IMR-90 (cell line): Measurements from ENCODE around the gene CACNA1D. TPM values are rescaled to one million over a fixed set of nuclear protein-coding genes. Genes with fewer than 3 reads are reported as not detected.

Source experiments
- ATAC-seq: fragments of 200-7000 bp; cut with Tn5 transposase; 2 replicates; pipeline ENCODE4 v1.9.1; 2020; ENCODE audit warnings: low read depth, mild to moderate bottlenecking, moderate library complexity
- BruUV-seq: library from RNA; stranded (reverse); fragments of 400-500 nt; replicated peaks from 2 replicates; lab custom pipeline; 2021; lab: Mats Ljungman, UMichigan
- CTCF ChIA-PET: fragments of 300-600 bp; formaldehyde crosslinking; extraction: SDS; loops from one replicate; lab custom pipeline; 2021; ENCODE audit warnings: antibody characterized with exemption; lab: Yijun Ruan, JAX
- POLR2A ChIA-PET: fragments of 300-600 bp; sonication (Branson Sonifier 250); formaldehyde crosslinking; loops from one replicate; lab custom pipeline; 2022; ENCODE audit warnings: antibody characterized with exemption; ENCODE audit not compliant: unreplicated experiment; lab: Charles Lee
- DNase-seq: peaks from one replicate; pipeline ENCODE4 v3.0.0; 2013
- H2AFZ ChIP-seq: replicated peaks from 2 replicates; pipeline ENCODE3; 2013; ENCODE audit warnings: low read length, mild to moderate bottlenecking; ENCODE audit not compliant: poor library complexity
- H2AK5ac ChIP-seq: 2 replicates; pipeline ENCODE4 v1.6.1; 2013; ENCODE audit warnings: low read depth, low read length, inconsistent platforms
- H2AK9ac ChIP-seq: replicated peaks from 2 replicates; pipeline ENCODE3; 2013; ENCODE audit warnings: mild to moderate bottlenecking, low read depth, low read length, moderate library complexity; ENCODE audit not compliant: poor library complexity
- H2BK120ac ChIP-seq: 2 replicates; pipeline ENCODE4 v1.6.1; 2013; ENCODE audit warnings: low read depth, low read length, inconsistent platforms
- H2BK15ac ChIP-seq: 3 replicates; pipeline ENCODE4 v1.6.1; 2013; ENCODE audit warnings: low read depth, low read length, inconsistent platforms
- H2BK20ac ChIP-seq: 2 replicates; pipeline ENCODE4 v1.6.1; 2013; ENCODE audit warnings: low read depth, mild to moderate bottlenecking, inconsistent platforms, low read length, moderate library complexity
- H2BK5ac ChIP-seq: 2 replicates; pipeline ENCODE4 v1.6.1; 2013; ENCODE audit warnings: mild to moderate bottlenecking, low read depth, low read length, inconsistent platforms; ENCODE audit not compliant: poor library complexity, severe bottlenecking
- H3K14ac ChIP-seq: replicated peaks from 2 replicates; pipeline ENCODE4 v1.6.1; 2013; ENCODE audit warnings: low read depth, low read length, inconsistent platforms
- H3K18ac ChIP-seq: 2 replicates; pipeline ENCODE4 v1.6.1; 2013; ENCODE audit warnings: low read depth, low read length, control low read depth
- H3K23ac ChIP-seq: 2 replicates; pipeline ENCODE4 v1.6.1; 2013; ENCODE audit warnings: low read depth, low read length, inconsistent platforms
- H3K27ac ChIP-seq: 2 replicates; pipeline ENCODE4 v1.5.1; 2013; ENCODE audit warnings: mild to moderate bottlenecking, control low read depth, low read length; ENCODE audit not compliant: insufficient read depth
- H3K27me3 ChIP-seq: 2 replicates; pipeline ENCODE4 v1.6.1; 2013; ENCODE audit warnings: low read length; ENCODE audit not compliant: control insufficient read depth, insufficient read depth
- H3K36me3 ChIP-seq: 2 replicates; pipeline ENCODE4 v1.6.1; 2013; ENCODE audit warnings: low read length, mixed read lengths; ENCODE audit not compliant: control insufficient read depth, insufficient read depth
- H3K4ac ChIP-seq: 2 replicates; pipeline ENCODE4 v1.6.1; 2013; ENCODE audit warnings: low read depth, low read length, inconsistent platforms
- H3K4me1 ChIP-seq: 2 replicates; pipeline ENCODE4 v1.6.1; 2013; ENCODE audit warnings: low read length, mixed read lengths; ENCODE audit not compliant: control insufficient read depth, insufficient read depth
- H3K4me2 ChIP-seq: 2 replicates; pipeline ENCODE4 v1.6.1; 2013; ENCODE audit warnings: low read depth, mild to moderate bottlenecking, control low read depth, low read length, moderate library complexity
- H3K4me3 ChIP-seq: 2 replicates; pipeline ENCODE4 v1.5.1; 2013; ENCODE audit warnings: low read depth, mild to moderate bottlenecking, control low read depth, low read length, moderate library complexity; ENCODE audit not compliant: insufficient read depth
- H3K56ac ChIP-seq: 2 replicates; pipeline ENCODE4 v1.6.1; 2013; ENCODE audit warnings: low read length, inconsistent platforms; ENCODE audit not compliant: insufficient read depth; ENCODE audit errors: extremely low read depth
- H3K79me1 ChIP-seq, 2 experiments: 2 replicates each; pipeline ENCODE4 v1.6.1; 2013; ENCODE audit warnings: low read length in 2 of 2, inconsistent platforms in 1 of 2, low read depth in 1 of 2
- H3K9ac ChIP-seq: 2 replicates; pipeline ENCODE4 v1.6.1; 2013; ENCODE audit warnings: low read depth, low read length, control low read depth
- H3K9me1 ChIP-seq: 2 replicates; pipeline ENCODE4 v1.6.1; 2013; ENCODE audit warnings: low read length, inconsistent platforms; ENCODE audit not compliant: insufficient read depth
- H3K9me3 ChIP-seq: 2 replicates; pipeline ENCODE4 v1.6.1; 2013; ENCODE audit warnings: low read length; ENCODE audit not compliant: control insufficient read depth, insufficient read depth
- H4K20me1 ChIP-seq: 2 replicates; pipeline ENCODE4 v1.6.1; 2013; ENCODE audit warnings: low read length, inconsistent platforms; ENCODE audit not compliant: insufficient read depth
- H4K5ac ChIP-seq: 2 replicates; pipeline ENCODE4 v1.6.1; 2013; ENCODE audit warnings: mild to moderate bottlenecking, low read depth, low read length, control low read depth
- H4K8ac ChIP-seq, 2 experiments: 2 replicates each; pipeline ENCODE4 v1.6.1; 2013; ENCODE audit warnings: low read depth in 2 of 2, low read length in 2 of 2, control low read depth in 1 of 2, inconsistent platforms in 1 of 2
- H4K91ac ChIP-seq: 2 replicates; pipeline ENCODE4 v1.6.1; 2013; ENCODE audit warnings: low read depth, low read length, inconsistent platforms; ENCODE audit not compliant: insufficient read depth
- BHLHE40 ChIP-seq: fragments of 150-350 bp; IDR thresholded peaks from 2 replicates; pipeline ENCODE4 v1.6.1; 2016; ENCODE audit warnings: mild to moderate bottlenecking, low read depth, low read length
- CHD1 ChIP-seq: IDR thresholded peaks from 2 replicates; pipeline ENCODE4 v1.6.1; 2012; ENCODE audit warnings: low read depth, low read length, improper control_type of control experiment
- CTCF ChIP-seq: conservative IDR thresholded peaks from 2 replicates; pipeline ENCODE4 v1.5.1; 2012; ENCODE audit warnings: mild to moderate bottlenecking, low read depth, low read length, improper control_type of control experiment
- ELK1 ChIP-seq: fragments of 150-350 bp; IDR thresholded peaks from 2 replicates; pipeline ENCODE4 v1.6.1; 2016; ENCODE audit warnings: low read depth, mild to moderate bottlenecking, low read length, moderate library complexity, borderline replicate concordance
- MAFK ChIP-seq: IDR thresholded peaks from 2 replicates; pipeline ENCODE4 v1.6.1; 2012; ENCODE audit warnings: low read depth, low read length, improper control_type of control experiment
- MAZ ChIP-seq: IDR thresholded peaks from 2 replicates; pipeline ENCODE4 v1.6.1; 2012; ENCODE audit warnings: low read depth, mild to moderate bottlenecking, low read length, improper control_type of control experiment, moderate library complexity, borderline replicate concordance
- MXI1 ChIP-seq: IDR thresholded peaks from 2 replicates; pipeline ENCODE4 v1.6.1; 2012; ENCODE audit warnings: low read depth, mild to moderate bottlenecking, low read length, moderate library complexity, borderline replicate concordance
- NFE2L2 ChIP-seq: fragments of 150-350 bp; IDR thresholded peaks from 2 replicates; pipeline ENCODE4 v1.6.1; 2016; ENCODE audit warnings: low read depth, mild to moderate bottlenecking, low read length
- POLR2A ChIP-seq: IDR thresholded peaks from 2 replicates; pipeline ENCODE4 v1.6.1; 2012; ENCODE audit warnings: mild to moderate bottlenecking, low read depth, low read length
- RFX5 ChIP-seq: IDR thresholded peaks from 2 replicates; pipeline ENCODE4 v1.8.0; 2012; ENCODE audit warnings: low read depth, mild to moderate bottlenecking, low read length, moderate library complexity
- SMC3 ChIP-seq: fragments of 150-350 bp; IDR thresholded peaks from 2 replicates; pipeline ENCODE4 v1.6.1; 2016; ENCODE audit warnings: low read depth, mild to moderate bottlenecking, antibody characterized with exemption, low read length, moderate library complexity
- USF2 ChIP-seq: fragments of 150-350 bp; IDR thresholded peaks from 2 replicates; pipeline ENCODE4 v1.6.1; 2017; ENCODE audit warnings: mild to moderate bottlenecking, antibody characterized with exemption, low read length, low read depth
- WGBS, 2 experiments: methylation state at CpG; one replicate each; pipeline versions ENCODE4 v1.1.5 to v1.1.7; 2013; ENCODE audit warnings: missing lambda C conversion rate in 2 of 2; ENCODE audit not compliant: insufficient read length in 1 of 2; ENCODE audit errors: extremely low coverage in 2 of 2; 5-methylcytosine and 5-hydroxymethylcytosine counted together
- dilution Hi-C: fragments of 300-500 bp; cut with HindIII; formaldehyde crosslinking; loops from one replicate; pipeline ENCODE4 v1.14.3; 2018; ENCODE audit warnings: low sequenced_read_pairs; ENCODE audit not compliant: unreplicated experiment
- in situ Hi-C: fragments of 300-500 bp; cut with MboI; formaldehyde crosslinking; loops from 3 replicates; pipeline ENCODE4 v1.14.3; 2019; ENCODE audit warnings: low sequenced_read_pairs, inconsistent platforms, mixed read lengths
- intact Hi-C: fragments of 100-400 bp; cut with micrococcal nuclease; formaldehyde crosslinking; loops from 2 replicates; pipeline ENCODE4 v1.10.0; 2022
- polyA plus RNA-seq, 3 experiments: library from polyadenylated mRNA; depleted of rRNA; stranded (reverse); fragments of >200 nt; gene quantifications; 2 replicates each; pipeline ENCODE4 v1.2.3, GENCODE V29; 2012; ENCODE audit warnings: low replicate concordance in 1 of 3
- total RNA-seq: library from RNA; depleted of rRNA; stranded (reverse); fragments of >200 nt; gene quantifications from 2 replicates; pipeline ENCODE4 v1.2.3, GENCODE V29; 2012

CACNA1D gene
- total and polyA plus RNA-seq, 2 of the 4 experiments (the other 2 are of a cell fraction): 0.07 TPM; not detected in 1

- Histone ChIP-seq H3K4ac (no peak overlapping the region), H4K8ac (no peak overlapping the region), H3K9me3 (peaks cover 3% of the 10 kb centered on the region; the same call in 1 of the 2 replicates), H3K18ac (no peak overlapping the region), H3K27me3 (peaks cover 37% of the 10 kb centered on the region), H3K9me1 (no peaks in the 10 kb centered on the region), H2AFZ (no peak overlapping the region), H3K4me1 (no peaks in the 10 kb centered on the region; the same call in 1 of the 2 replicates), H3K36me3 (no peaks in the 10 kb centered on the region), H4K5ac (no peak overlapping the region), H3K56ac (no peak overlapping the region), H3K79me1 (no peaks in the 10 kb centered on the region), H3K4me3 (no peak overlapping the region), H3K27ac (no peak overlapping the region), H2BK5ac (no peak overlapping the region), H4K91ac (no peak overlapping the region), H2BK120ac (no peak overlapping the region), H2BK15ac (no peak overlapping the region), H4K20me1 (no peaks in the 10 kb centered on the region), H3K23ac (no peak overlapping the region), H2AK5ac (no peak overlapping the region), H2AK9ac (no peak overlapping the region), H3K4me2 (no peak overlapping the region), H3K9ac (no peak overlapping the region), H3K14ac (no peak overlapping the region), H2BK20ac (no peak overlapping the region)
- no TSS peak for BruUV-seq
- dilution Hi-C loops: no loop called here
- WGBS, 2 experiments: no CpG with 5 or more reads among the region's 7 CpGs
- ATAC-seq: no peak
- in situ Hi-C loops: no loop called here
- no peak for DNase-seq
- ChIA-PET CTCF (no interaction called here), POLR2A (no interaction called here)
- intact Hi-C loops: no loop called here
- TF ChIP-seq ELK1 (no peak), MXI1 (no peak), RFX5 (no peak), CTCF (no peak), MAFK (no peak), CHD1 (no peak), POLR2A (no peak), USF2 (no peak), SMC3 (no peak), MAZ (no peak), NFE2L2 (no peak), BHLHE40 (no peak)
Observed at GRCh38 chr3:53849916-53850315, 355.5 kb downstream of the CACNA1D start.
